ENCODE results near the gene ATP1A1. TPM values are rescaled to one million over a fixed set of nuclear protein-coding genes. Genes with fewer than 3 reads are reported as not detected.

ATP1A1 gene
- total RNA-seq, 1 donor from 2014 or later = 196 TPM

- intact Hi-C loops (cut with micrococcal nuclease) = no loop called here
- Mint-ChIP-seq H3K4me3 (ENCODE audit: low read depth) (peak overlapping the region; percentile 26), H3K27me3 (ENCODE audit: low read depth) (no peaks in the 10 kb centered on the region), H3K27ac (no peak overlapping the region), H3K36me3 (ENCODE audit: low read depth) (peaks cover 12% of the 10 kb centered on the region), H3K4me1 (ENCODE audit: low read depth) (peaks cover 42% of the 10 kb centered on the region), H3K9me3 (no peaks in the 10 kb centered on the region)
- DNase-seq (ENCODE audit: low spot score) = no peak
These were observed 42.9 kb downstream of the ATP1A1 start for GRCh38 chr1:116415699-116416533.

GRCh38 chr1:116416854-116417513 lies 43.9 kb downstream of the ATP1A1 start:
- no peak for DNase-seq (ENCODE audit: low spot score)
- Mint-ChIP-seq H3K4me1 (ENCODE audit: low read depth) (peaks cover 42% of the 10 kb centered on the region), H3K36me3 (ENCODE audit: low read depth) (peaks cover 12% of the 10 kb centered on the region), H3K4me3 (ENCODE audit: low read depth) (peak overlapping the region; percentile 88), H3K27me3 (ENCODE audit: low read depth) (peaks cover 4% of the 10 kb centered on the region), H3K27ac (peak overlapping the region; percentile 82), H3K9me3 (no peaks in the 10 kb centered on the region)
- intact Hi-C loops (cut with micrococcal nuclease) = no loop called here

GRCh38 chr1:116417678-116418077 lies 44.6 kb downstream of the ATP1A1 start:
- intact Hi-C loops (cut with micrococcal nuclease) = loop anchor here (1.0 kb wide), 2 partner anchors 39 to 87 kb away; no protein-coding TSS in a partner anchor
- peak overlapping the region; percentile 82 for H3K27ac Mint-ChIP-seq
- peak overlapping the region; percentile 88 for H3K4me3 Mint-ChIP-seq (ENCODE audit: low read depth)
- H3K9me3 Mint-ChIP-seq = no peaks in the 10 kb centered on the region
- H3K4me1 Mint-ChIP-seq (ENCODE audit: low read depth) = peaks cover 42% of the 10 kb centered on the region
- H3K36me3 Mint-ChIP-seq (ENCODE audit: low read depth) = peaks cover 12% of the 10 kb centered on the region
- DNase-seq (ENCODE audit: low spot score) = no peak
- H3K27me3 Mint-ChIP-seq (ENCODE audit: low read depth) = peaks cover 7% of the 10 kb centered on the region

GRCh38 chr1:116418091-116418830 lies 45.2 kb downstream of the ATP1A1 start:
- Mint-ChIP-seq H3K4me1 (ENCODE audit: low read depth) (peaks cover 38% of the 10 kb centered on the region), H3K27ac (peak overlapping the region; percentile 82), H3K4me3 (ENCODE audit: low read depth) (peak overlapping the region; percentile 88), H3K36me3 (ENCODE audit: low read depth) (peaks cover 12% of the 10 kb centered on the region), H3K27me3 (ENCODE audit: low read depth) (peaks cover 10% of the 10 kb centered on the region), H3K9me3 (no peaks in the 10 kb centered on the region)
- intact Hi-C loops (cut with micrococcal nuclease) = loop anchor here (1.0 kb wide), 2 partner anchors 40 to 86 kb away; no protein-coding TSS in a partner anchor
- DNase-seq (ENCODE audit: low spot score) = peak; percentile 82

GRCh38 chr1:116420417-116421200 lies 47.6 kb downstream of the ATP1A1 start:
- peaks cover 20% of the 10 kb centered on the region for H3K27me3 Mint-ChIP-seq (ENCODE audit: low read depth)
- H3K4me3 Mint-ChIP-seq (ENCODE audit: low read depth) = no peak overlapping the region
- DNase-seq (ENCODE audit: low spot score) = no peak
- no peak overlapping the region for H3K27ac Mint-ChIP-seq
- no peaks in the 10 kb centered on the region for H3K9me3 Mint-ChIP-seq
- H3K4me1 Mint-ChIP-seq (ENCODE audit: low read depth) = peaks cover 28% of the 10 kb centered on the region
- intact Hi-C loops (cut with micrococcal nuclease) = no loop called here
- H3K36me3 Mint-ChIP-seq (ENCODE audit: low read depth) = peaks cover 6% of the 10 kb centered on the region

GRCh38 chr1:116424438-116424837 lies 51.4 kb downstream of the ATP1A1 start:
- Mint-ChIP-seq H3K4me1 (ENCODE audit: low read depth) (peaks cover 5% of the 10 kb centered on the region), H3K4me3 (ENCODE audit: low read depth) (no peak overlapping the region), H3K9me3 (no peaks in the 10 kb centered on the region), H3K27ac (no peak overlapping the region), H3K27me3 (ENCODE audit: low read depth) (peaks cover 20% of the 10 kb centered on the region), H3K36me3 (ENCODE audit: low read depth) (no peaks in the 10 kb centered on the region)
- intact Hi-C loops (cut with micrococcal nuclease) = no loop called here
- no peak for DNase-seq (ENCODE audit: low spot score)

GRCh38 chr1:116424863-116425262 lies 51.8 kb downstream of the ATP1A1 start:
- Mint-ChIP-seq H3K27me3 (ENCODE audit: low read depth) (peaks cover 23% of the 10 kb centered on the region), H3K9me3 (no peaks in the 10 kb centered on the region), H3K36me3 (ENCODE audit: low read depth) (no peaks in the 10 kb centered on the region), H3K27ac (no peak overlapping the region), H3K4me1 (ENCODE audit: low read depth) (peaks cover 5% of the 10 kb centered on the region), H3K4me3 (ENCODE audit: low read depth) (no peak overlapping the region)
- intact Hi-C loops (cut with micrococcal nuclease) = no loop called here
- no peak for DNase-seq (ENCODE audit: low spot score)

GRCh38 chr1:116425987-116426386 lies 52.9 kb downstream of the ATP1A1 start:
- H3K36me3 Mint-ChIP-seq (ENCODE audit: low read depth) = no peaks in the 10 kb centered on the region
- peaks cover 4% of the 10 kb centered on the region for H3K4me1 Mint-ChIP-seq (ENCODE audit: low read depth)
- no peak overlapping the region for H3K27ac Mint-ChIP-seq
- no peak overlapping the region for H3K4me3 Mint-ChIP-seq (ENCODE audit: low read depth)
- no peaks in the 10 kb centered on the region for H3K9me3 Mint-ChIP-seq
- intact Hi-C loops (cut with micrococcal nuclease) = no loop called here
- H3K27me3 Mint-ChIP-seq (ENCODE audit: low read depth) = peaks cover 26% of the 10 kb centered on the region
- DNase-seq (ENCODE audit: low spot score) = no peak

GRCh38 chr1:116426401-116426800 lies 53.4 kb downstream of the ATP1A1 start:
- Mint-ChIP-seq H3K36me3 (ENCODE audit: low read depth) (no peaks in the 10 kb centered on the region), H3K4me3 (ENCODE audit: low read depth) (no peak overlapping the region), H3K27me3 (ENCODE audit: low read depth) (peaks cover 24% of the 10 kb centered on the region), H3K9me3 (no peaks in the 10 kb centered on the region), H3K4me1 (ENCODE audit: low read depth) (peaks cover 4% of the 10 kb centered on the region), H3K27ac (no peak overlapping the region)
- DNase-seq (ENCODE audit: low spot score) = no peak
- intact Hi-C loops (cut with micrococcal nuclease) = no loop called here

- no peaks in the 10 kb centered on the region for H3K36me3 Mint-ChIP-seq (ENCODE audit: low read depth)
- H3K27ac Mint-ChIP-seq = no peak overlapping the region
- no peaks in the 10 kb centered on the region for H3K9me3 Mint-ChIP-seq
- no peak overlapping the region for H3K4me3 Mint-ChIP-seq (ENCODE audit: low read depth)
- H3K4me1 Mint-ChIP-seq (ENCODE audit: low read depth) = peaks cover 4% of the 10 kb centered on the region
- no peak for DNase-seq (ENCODE audit: low spot score)
- intact Hi-C loops (cut with micrococcal nuclease) = no loop called here
- peaks cover 16% of the 10 kb centered on the region for H3K27me3 Mint-ChIP-seq (ENCODE audit: low read depth)
These were observed 55.5 kb downstream of the ATP1A1 start for GRCh38 chr1:116428576-116428975.

- H3K4me3 Mint-ChIP-seq (ENCODE audit: low read depth) = no peak overlapping the region
- intact Hi-C loops (cut with micrococcal nuclease) = no loop called here
- no peaks in the 10 kb centered on the region for H3K36me3 Mint-ChIP-seq (ENCODE audit: low read depth)
- H3K27ac Mint-ChIP-seq = no peak overlapping the region
- H3K9me3 Mint-ChIP-seq = no peaks in the 10 kb centered on the region
- no peak for DNase-seq (ENCODE audit: low spot score)
- H3K4me1 Mint-ChIP-seq (ENCODE audit: low read depth) = peaks cover 4% of the 10 kb centered on the region
- H3K27me3 Mint-ChIP-seq (ENCODE audit: low read depth) = peaks cover 5% of the 10 kb centered on the region
These were observed 56.9 kb downstream of the ATP1A1 start for GRCh38 chr1:116429821-116430374.
